Measurements from ENCODE around the gene MPO.

Gene MPO

GRCh38 chr17:58268326-58268725, 12.4 kb downstream of the MPO start:
- Histone ChIP-seq H3K27me3 (ENCODE audit: control insufficient read depth, insufficient read depth, low read length) (peaks cover 9% of the 10 kb centered on the region), H3K4me1 (ENCODE audit: control insufficient read depth, insufficient read depth, low read length) (no peaks in the 10 kb centered on the region)

GRCh38 chr17:58267347-58268324, 13.1 kb downstream of the MPO start:
- Histone ChIP-seq H3K27me3 (ENCODE audit: control insufficient read depth, insufficient read depth, low read length) (peaks cover 9% of the 10 kb centered on the region), H3K9me3 (ENCODE audit: control insufficient read depth, low read length) (no peaks in the 10 kb centered on the region), H3K36me3 (ENCODE audit: control insufficient read depth, insufficient read depth, low read length) (no peaks in the 10 kb centered on the region), H3K4me1 (ENCODE audit: control insufficient read depth, insufficient read depth, low read length) (no peaks in the 10 kb centered on the region), H3K9ac (ENCODE audit: low read length) (no peak overlapping the region), H3K4me3 (ENCODE audit: low read length) (no peak overlapping the region)

More at GRCh38 chr17:58268326-58268725, 12.4 kb downstream of the MPO start:
- Histone ChIP-seq H3K36me3 (ENCODE audit: control insufficient read depth, insufficient read depth, low read length) (no peaks in the 10 kb centered on the region), H3K4me3 (ENCODE audit: low read length) (no peak overlapping the region), H3K9ac (ENCODE audit: low read length) (no peak overlapping the region), H3K9me3 (ENCODE audit: control insufficient read depth, low read length) (no peaks in the 10 kb centered on the region)

- peaks cover 9% of the 10 kb centered on the region for H3K27me3 ChIP-seq (ENCODE audit: control insufficient read depth, insufficient read depth, low read length)
- no peaks in the 10 kb centered on the region for H3K4me1 ChIP-seq (ENCODE audit: control insufficient read depth, insufficient read depth, low read length)
- H3K9me3 ChIP-seq (ENCODE audit: control insufficient read depth, low read length), result no peaks in the 10 kb centered on the region
- H3K9ac ChIP-seq (ENCODE audit: low read length), result no peak overlapping the region
- H3K4me3 ChIP-seq (ENCODE audit: low read length), result no peak overlapping the region
- H3K36me3 ChIP-seq (ENCODE audit: control insufficient read depth, insufficient read depth, low read length), result no peaks in the 10 kb centered on the region
Measured at GRCh38 chr17:58265902-58266875, 14.5 kb downstream of the MPO start.

DNA sequence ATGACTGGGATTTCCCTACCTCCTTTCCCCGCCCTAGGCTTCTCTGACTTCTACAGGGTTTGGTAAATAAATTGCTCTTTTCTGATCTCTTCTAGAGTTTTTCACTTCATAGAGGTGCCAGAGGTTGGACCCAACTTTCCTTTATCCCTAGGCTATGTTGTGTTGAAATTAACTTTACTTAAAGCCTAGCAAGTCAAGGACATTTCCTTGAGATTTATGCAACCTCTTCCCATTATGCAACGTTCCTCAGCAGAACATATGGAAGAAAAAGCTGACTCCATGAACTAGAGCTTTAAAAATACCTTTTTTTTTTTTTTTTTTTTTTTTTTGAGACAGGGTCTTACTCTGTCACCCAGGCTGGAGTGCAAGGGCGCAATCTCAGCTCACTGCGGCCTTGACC, 15.5 kb downstream of the MPO start:
- Histone ChIP-seq H3K27me3 (ENCODE audit: control insufficient read depth, insufficient read depth, low read length) (peaks cover 9% of the 10 kb centered on the region), H3K9me3 (ENCODE audit: control insufficient read depth, low read length) (no peaks in the 10 kb centered on the region), H3K36me3 (ENCODE audit: control insufficient read depth, insufficient read depth, low read length) (no peaks in the 10 kb centered on the region), H3K4me3 (ENCODE audit: low read length) (no peak overlapping the region), H3K9ac (ENCODE audit: low read length) (no peak overlapping the region), H3K4me1 (ENCODE audit: control insufficient read depth, insufficient read depth, low read length) (no peaks in the 10 kb centered on the region)

DNA sequence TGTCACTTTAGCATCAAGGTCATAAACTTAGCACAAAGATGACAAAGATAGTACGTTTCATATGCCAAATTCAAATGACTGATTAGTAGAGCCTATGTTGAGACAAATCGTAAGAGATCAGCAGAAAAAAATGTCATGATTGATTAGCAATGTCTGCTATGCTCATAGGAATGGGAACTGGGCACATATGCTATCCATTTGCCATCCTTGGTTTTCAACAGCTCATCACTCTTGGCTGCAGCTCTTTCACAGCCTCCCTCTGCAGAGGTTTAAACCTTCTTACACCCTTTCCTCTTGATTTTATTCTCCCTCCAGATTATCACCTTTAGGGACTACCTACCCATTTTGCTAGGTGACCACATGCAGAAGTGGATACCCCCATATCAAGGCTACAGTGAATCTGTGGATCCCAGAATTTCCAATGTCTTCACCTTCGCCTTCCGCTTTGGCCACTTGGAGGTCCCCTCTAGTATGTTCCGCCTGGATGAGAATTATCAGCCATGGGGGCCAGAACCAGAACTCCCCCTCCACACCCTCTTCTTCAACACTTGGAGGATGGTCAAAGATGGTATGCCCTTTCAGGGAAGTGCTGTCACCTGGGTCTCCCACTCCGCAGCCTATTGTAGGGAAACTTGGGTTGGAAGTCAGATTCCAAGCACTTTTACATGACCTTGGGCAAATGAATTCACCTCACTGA, 16.2 kb downstream of the MPO start:
- Histone ChIP-seq H3K4me3 (ENCODE audit: low read length) (no peak overlapping the region), H3K36me3 (ENCODE audit: control insufficient read depth, insufficient read depth, low read length) (no peaks in the 10 kb centered on the region), H3K4me1 (ENCODE audit: control insufficient read depth, insufficient read depth, low read length) (no peaks in the 10 kb centered on the region), H3K9me3 (ENCODE audit: control insufficient read depth, low read length) (no peaks in the 10 kb centered on the region), H3K27me3 (ENCODE audit: control insufficient read depth, insufficient read depth, low read length) (peaks cover 9% of the 10 kb centered on the region), H3K9ac (ENCODE audit: low read length) (no peak overlapping the region)

DNA sequence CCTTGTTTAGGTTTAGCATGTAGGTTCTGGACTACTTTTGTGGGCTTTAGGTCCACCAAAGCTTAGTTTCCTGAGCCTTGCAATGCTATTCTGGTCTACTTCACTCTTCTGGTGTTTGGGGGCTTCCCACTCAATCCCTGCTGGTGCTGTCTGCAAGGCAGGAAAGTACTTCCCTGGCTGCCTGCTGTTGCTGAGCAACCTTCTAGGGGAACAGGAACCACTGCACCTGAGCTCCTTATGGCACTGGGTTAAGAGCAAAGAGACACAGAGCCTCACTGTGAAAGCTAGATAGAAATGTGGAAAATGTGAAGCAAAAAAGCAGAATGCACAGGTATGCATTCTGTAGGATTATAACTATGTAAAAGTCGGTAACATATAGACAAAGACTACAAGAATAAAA, 17.0 kb downstream of the MPO start:
- Histone ChIP-seq H3K4me3 (ENCODE audit: low read length) (no peak overlapping the region), H3K36me3 (ENCODE audit: control insufficient read depth, insufficient read depth, low read length) (no peaks in the 10 kb centered on the region), H3K9ac (ENCODE audit: low read length) (no peak overlapping the region), H3K27me3 (ENCODE audit: control insufficient read depth, insufficient read depth, low read length) (peaks cover 9% of the 10 kb centered on the region), H3K4me1 (ENCODE audit: control insufficient read depth, insufficient read depth, low read length) (no peaks in the 10 kb centered on the region), H3K9me3 (ENCODE audit: control insufficient read depth, low read length) (no peaks in the 10 kb centered on the region)

DNA sequence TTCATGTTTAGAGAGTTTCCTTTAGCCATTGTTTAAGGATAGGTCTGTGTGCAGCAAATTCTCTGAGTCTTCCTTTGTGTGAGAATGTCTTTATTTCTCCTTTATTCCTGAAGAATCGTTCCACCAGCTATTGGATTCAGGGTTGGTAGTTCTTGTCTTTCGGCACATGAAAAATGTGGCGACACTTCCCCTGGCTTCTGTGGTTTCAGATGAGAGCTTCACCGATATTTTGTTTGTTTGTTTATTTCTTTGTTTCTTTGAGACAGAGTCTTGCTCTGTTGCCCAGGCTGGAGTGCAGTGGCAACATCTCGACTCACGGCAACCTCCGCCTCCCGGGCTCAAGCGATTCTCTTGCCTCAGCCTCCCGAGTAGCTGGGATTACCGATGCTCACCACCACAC, 18.6 kb downstream of the MPO start:
- Histone ChIP-seq H3K4me1 (ENCODE audit: control insufficient read depth, insufficient read depth, low read length) (no peaks in the 10 kb centered on the region), H3K4me3 (ENCODE audit: low read length) (no peak overlapping the region), H3K9me3 (ENCODE audit: control insufficient read depth, low read length) (no peaks in the 10 kb centered on the region), H3K27me3 (ENCODE audit: control insufficient read depth, insufficient read depth, low read length) (peaks cover 9% of the 10 kb centered on the region), H3K36me3 (ENCODE audit: control insufficient read depth, insufficient read depth, low read length) (no peaks in the 10 kb centered on the region), H3K9ac (ENCODE audit: low read length) (no peak overlapping the region)

- Histone ChIP-seq H3K9ac (ENCODE audit: low read length) (no peak overlapping the region), H3K4me1 (ENCODE audit: control insufficient read depth, insufficient read depth, low read length) (peaks cover 5% of the 10 kb centered on the region), H3K4me3 (ENCODE audit: low read length) (no peak overlapping the region), H3K9me3 (ENCODE audit: control insufficient read depth, low read length) (no peaks in the 10 kb centered on the region), H3K36me3 (ENCODE audit: control insufficient read depth, insufficient read depth, low read length) (no peaks in the 10 kb centered on the region), H3K27me3 (ENCODE audit: control insufficient read depth, insufficient read depth, low read length) (peaks cover 25% of the 10 kb centered on the region)
Measured at GRCh38 chr17:58254803-58255202, 25.9 kb downstream of the MPO start.

GRCh38 chr17:58253082-58253481, 27.7 kb downstream of the MPO start:
- Histone ChIP-seq H3K4me3 (ENCODE audit: low read length) (no peak overlapping the region), H3K4me1 (ENCODE audit: control insufficient read depth, insufficient read depth, low read length) (peaks cover 13% of the 10 kb centered on the region), H3K36me3 (ENCODE audit: control insufficient read depth, insufficient read depth, low read length) (no peaks in the 10 kb centered on the region), H3K27me3 (ENCODE audit: control insufficient read depth, insufficient read depth, low read length) (peaks cover 39% of the 10 kb centered on the region), H3K9ac (ENCODE audit: low read length) (no peak overlapping the region), H3K9me3 (ENCODE audit: control insufficient read depth, low read length) (no peaks in the 10 kb centered on the region)

GRCh38 chr17:58252141-58252540, 28.6 kb downstream of the MPO start:
- Histone ChIP-seq H3K36me3 (ENCODE audit: control insufficient read depth, insufficient read depth, low read length) (no peaks in the 10 kb centered on the region), H3K9me3 (ENCODE audit: control insufficient read depth, low read length) (no peaks in the 10 kb centered on the region), H3K4me1 (ENCODE audit: control insufficient read depth, insufficient read depth, low read length) (peaks cover 13% of the 10 kb centered on the region), H3K27me3 (ENCODE audit: control insufficient read depth, insufficient read depth, low read length) (peaks cover 39% of the 10 kb centered on the region), H3K9ac (ENCODE audit: low read length) (no peak overlapping the region), H3K4me3 (ENCODE audit: low read length) (no peak overlapping the region)

- H3K27me3 ChIP-seq (ENCODE audit: control insufficient read depth, insufficient read depth, low read length), result peaks cover 39% of the 10 kb centered on the region
- peaks cover 13% of the 10 kb centered on the region for H3K4me1 ChIP-seq (ENCODE audit: control insufficient read depth, insufficient read depth, low read length)
- H3K9me3 ChIP-seq (ENCODE audit: control insufficient read depth, low read length), result no peaks in the 10 kb centered on the region
- no peak overlapping the region for H3K4me3 ChIP-seq (ENCODE audit: low read length)
- no peaks in the 10 kb centered on the region for H3K36me3 ChIP-seq (ENCODE audit: control insufficient read depth, insufficient read depth, low read length)
- H3K9ac ChIP-seq (ENCODE audit: low read length), result no peak overlapping the region
Measured at GRCh38 chr17:58250344-58251011, 30.3 kb downstream of the MPO start.

All from mucosa of stomach (tissue), 1 donor.